Posterior cingulate gyrus (tissue), 11 donors: Measurements from ENCODE around the gene EEA1.

ENCODE experiments used
- DNase-seq, 10 donors: peaks; one replicate each; pipeline versions ENCODE4 v3.0.0 to v3.0.0-alpha.2; 2020 to 2021; ENCODE audit warnings: mixed read lengths in 3 of 10
- intact Hi-C: fragments of 100-400 bp; cut with DNase I; formaldehyde crosslinking; loops from one replicate; pipeline ENCODE4 v1.15.1; 2023

The EEA1 gene

GRCh38 chr12:92898755-92899154, 30.3 kb downstream of the EEA1 start:
- DNase-seq = no peak
- intact Hi-C loops = no loop called here

- intact Hi-C loops = no loop called here
- no peak for DNase-seq
Observed at GRCh38 chr12:92897844-92898243, 31.3 kb downstream of the EEA1 start.

GRCh38 chr12:92890601-92891106, 38.4 kb downstream of the EEA1 start:
- intact Hi-C loops = no loop called here
- DNase-seq = no peak

GRCh38 chr12:92886131-92886530, 43.0 kb downstream of the EEA1 start:
- intact Hi-C loops = no loop called here

GRCh38 chr12:92879698-92880322, 49.3 kb downstream of the EEA1 start:
- DNase-seq = no peak
- intact Hi-C loops = no loop called here

More at GRCh38 chr12:92886131-92886530, 43.0 kb downstream of the EEA1 start:
- no peak for DNase-seq

- no peak for DNase-seq
- intact Hi-C loops = no loop called here
Observed at GRCh38 chr12:92877904-92878303, 51.2 kb downstream of the EEA1 start.

- DNase-seq = no peak
- intact Hi-C loops = no loop called here
Observed at GRCh38 chr12:92876496-92876895, 52.6 kb downstream of the EEA1 start.

- no peak for DNase-seq
- intact Hi-C loops = no loop called here
Observed at GRCh38 chr12:92871116-92871515, 58.0 kb downstream of the EEA1 start.

- intact Hi-C loops = no loop called here
Observed at GRCh38 chr12:92866418-92866817, 62.7 kb downstream of the EEA1 start.

GRCh38 chr12:92863251-92863650, 65.8 kb downstream of the EEA1 start:
- intact Hi-C loops = no loop called here
- no peak for DNase-seq

More at GRCh38 chr12:92866418-92866817, 62.7 kb downstream of the EEA1 start:
- no peak for DNase-seq

GRCh38 chr12:92861381-92861780, 67.7 kb downstream of the EEA1 start:
- intact Hi-C loops = no loop called here
- no peak for DNase-seq

- no peak for DNase-seq
- intact Hi-C loops = no loop called here
Observed at GRCh38 chr12:92860521-92860920, 68.6 kb downstream of the EEA1 start.

GRCh38 chr12:92859650-92860386, 69.3 kb downstream of the EEA1 start:
- no peak for DNase-seq
- intact Hi-C loops = no loop called here

- no peak for DNase-seq
- intact Hi-C loops = no loop called here
Observed at GRCh38 chr12:92857818-92858217, 71.3 kb downstream of the EEA1 start.

GRCh38 chr12:92854344-92854743, 74.8 kb downstream of the EEA1 start:
- intact Hi-C loops = no loop called here
- no peak for DNase-seq

- intact Hi-C loops = no loop called here
- no peak for DNase-seq
Observed at GRCh38 chr12:92848740-92849139, 80.4 kb downstream of the EEA1 start.

- DNase-seq = no peak
- intact Hi-C loops = no loop called here
Observed at GRCh38 chr12:92847368-92847767, 81.7 kb downstream of the EEA1 start.

- no peak for DNase-seq
- intact Hi-C loops = no loop called here
Observed at GRCh38 chr12:92845329-92845728, 83.8 kb downstream of the EEA1 start.

- DNase-seq = no peak
- intact Hi-C loops = no loop called here
Observed at GRCh38 chr12:92844151-92844763, 84.8 kb downstream of the EEA1 start.

- intact Hi-C loops = no loop called here
Observed at GRCh38 chr12:92829686-92830282, 99.3 kb downstream of the EEA1 start.

GRCh38 chr12:92828565-92828964, 100.5 kb downstream of the EEA1 start:
- no peak for DNase-seq
- intact Hi-C loops = no loop called here

More at GRCh38 chr12:92829686-92830282, 99.3 kb downstream of the EEA1 start:
- DNase-seq = no peak
